ENCODE data around the gene PODXL. TPM values are rescaled to one million over a fixed set of nuclear protein-coding genes. Genes with fewer than 3 reads are reported as not detected.

Gene PODXL
- polyA plus RNA-seq (2013, experiment 1 of 2; ENCODE audit: insufficient read length), result 5.2 TPM
- polyA plus RNA-seq (2013, experiment 2 of 2; ENCODE audit: insufficient read length), result 4.0 TPM

GRCh38 chr7:131556053-131556908, at the start of gene PODXL:
TSS of gene PODXL (minus strand) at chr7:131556628. CDS start at chr7:131556359, 269 bp downstream.
- DNase-seq, result peak; percentile 66

GRCh38 chr7:131605280-131605878, 49.0 kb upstream of the PODXL start:
- peak; percentile 52 for DNase-seq

GRCh38 chr7:131604841-131605279, 48.4 kb upstream of the PODXL start:
- DNase-seq, result peak; percentile 89

DNA sequence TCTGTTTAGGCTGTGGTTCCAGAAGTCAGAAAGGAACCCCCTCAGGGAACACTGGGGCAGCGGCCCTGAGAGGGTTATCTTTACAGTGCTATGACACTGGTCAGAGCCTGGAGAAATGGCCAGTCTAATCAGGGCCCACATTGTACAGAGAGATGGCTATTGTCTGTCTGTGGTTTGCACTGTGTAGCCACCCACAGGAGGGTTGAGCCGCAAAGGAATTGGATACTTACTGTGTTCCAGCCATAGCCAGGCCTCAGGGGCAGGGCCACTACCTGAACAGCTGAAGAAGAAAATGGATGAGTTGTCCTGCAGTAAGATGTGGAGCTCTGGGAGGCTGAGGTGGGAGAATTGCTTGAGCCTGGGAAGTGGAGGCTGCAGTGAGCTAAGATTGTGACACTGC, 47.5 kb upstream of the PODXL start:
- no peak for DNase-seq

GRCh38 chr7:131602994-131603372, 46.6 kb upstream of the PODXL start:
- no peak for DNase-seq

DNA sequence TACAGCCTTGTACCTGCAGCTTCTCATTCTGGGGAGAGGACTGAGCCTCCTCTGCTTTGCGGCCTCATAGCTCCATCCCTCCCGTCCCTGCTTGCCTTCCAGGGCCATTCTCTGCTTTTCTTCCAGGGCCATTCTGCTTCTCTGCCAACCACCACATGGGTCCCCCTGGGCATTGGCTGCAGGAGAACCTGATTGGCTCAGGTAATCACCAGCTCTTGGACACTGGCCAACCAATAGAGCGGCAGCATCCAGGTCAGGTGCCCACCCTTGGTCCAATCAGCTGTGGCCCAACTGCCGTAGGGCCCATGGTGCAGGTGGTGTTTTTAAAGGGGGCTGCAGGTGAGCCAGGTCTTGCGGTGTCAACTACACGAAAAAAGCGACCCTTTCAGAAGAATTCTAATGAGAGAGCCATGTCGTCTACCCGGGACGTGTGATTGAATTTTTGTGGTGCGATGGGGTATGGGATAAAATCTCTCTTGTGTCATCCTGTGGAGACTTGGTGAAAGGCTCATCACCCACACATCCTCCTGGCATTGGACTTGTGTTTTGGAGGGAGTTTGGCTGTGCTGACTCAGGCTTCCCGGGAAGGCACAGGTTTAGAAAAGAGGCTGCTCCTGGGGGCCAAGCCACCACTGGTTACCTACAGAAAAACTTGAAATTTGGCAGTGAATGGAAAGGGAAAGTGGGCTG, 46.0 kb upstream of the PODXL start:
- DNase-seq, result peak; percentile 54

DNA sequence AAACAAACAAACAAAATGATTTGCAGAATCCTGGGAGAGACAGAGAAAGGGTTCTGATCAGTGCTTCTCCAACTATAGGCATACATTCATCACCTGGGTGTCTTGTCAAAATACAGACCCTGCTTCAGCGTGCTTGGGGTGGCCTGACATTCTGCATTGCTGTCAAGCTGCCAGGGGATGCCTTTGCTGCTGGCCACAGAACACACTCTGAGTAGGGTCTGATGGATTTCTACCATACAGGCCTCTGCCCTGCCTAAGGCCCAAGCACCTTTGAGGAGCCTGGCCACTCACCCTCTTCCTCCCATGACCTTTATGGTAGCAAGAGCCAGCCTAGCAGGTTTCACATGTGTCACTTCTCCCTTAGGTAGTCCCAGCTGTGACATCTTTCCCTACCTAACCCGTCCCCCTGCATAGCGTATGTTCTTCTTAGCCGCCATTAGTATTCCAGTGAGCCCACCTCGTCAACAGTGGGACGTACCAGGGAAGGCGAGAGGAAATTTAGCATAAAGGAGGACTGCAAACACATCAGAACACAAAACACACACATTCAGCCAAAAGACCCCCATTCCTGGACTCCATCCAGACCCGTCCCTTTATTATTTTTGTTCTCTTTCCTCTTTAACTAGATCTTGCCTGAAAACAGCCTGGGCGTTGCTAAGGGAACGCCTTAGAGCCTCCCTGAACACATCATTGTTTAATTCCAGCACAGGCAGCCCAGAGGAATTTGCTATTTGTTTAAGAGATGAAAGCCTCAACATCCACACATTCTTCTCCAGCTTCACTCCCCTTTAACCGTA, 43.9 kb upstream of the PODXL start:
- peak; percentile 39 for DNase-seq

DNA sequence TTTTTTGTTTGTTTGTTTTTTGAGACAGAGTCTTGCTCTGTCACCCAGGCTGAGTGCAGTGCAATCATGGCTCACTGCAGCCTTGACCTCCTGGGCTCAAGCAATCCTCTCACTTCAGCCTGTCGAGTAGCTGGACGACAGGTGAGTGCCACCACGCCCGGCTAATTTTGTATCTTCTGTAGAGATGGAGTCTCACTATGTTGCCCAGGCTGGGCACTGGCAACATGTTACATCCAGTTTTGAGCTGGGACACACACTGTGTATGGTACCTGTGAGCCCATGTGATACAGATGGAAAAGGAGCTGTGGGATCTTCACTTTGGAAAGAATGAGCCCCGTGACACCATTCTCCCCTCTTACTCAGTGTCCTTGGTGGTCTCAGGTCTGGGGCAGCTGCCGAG, 40.4 kb upstream of the PODXL start:
- no peak for DNase-seq

- DNase-seq, result no peak
These were observed 39.3 kb upstream of the PODXL start for GRCh38 chr7:131595699-131596098.

DNA sequence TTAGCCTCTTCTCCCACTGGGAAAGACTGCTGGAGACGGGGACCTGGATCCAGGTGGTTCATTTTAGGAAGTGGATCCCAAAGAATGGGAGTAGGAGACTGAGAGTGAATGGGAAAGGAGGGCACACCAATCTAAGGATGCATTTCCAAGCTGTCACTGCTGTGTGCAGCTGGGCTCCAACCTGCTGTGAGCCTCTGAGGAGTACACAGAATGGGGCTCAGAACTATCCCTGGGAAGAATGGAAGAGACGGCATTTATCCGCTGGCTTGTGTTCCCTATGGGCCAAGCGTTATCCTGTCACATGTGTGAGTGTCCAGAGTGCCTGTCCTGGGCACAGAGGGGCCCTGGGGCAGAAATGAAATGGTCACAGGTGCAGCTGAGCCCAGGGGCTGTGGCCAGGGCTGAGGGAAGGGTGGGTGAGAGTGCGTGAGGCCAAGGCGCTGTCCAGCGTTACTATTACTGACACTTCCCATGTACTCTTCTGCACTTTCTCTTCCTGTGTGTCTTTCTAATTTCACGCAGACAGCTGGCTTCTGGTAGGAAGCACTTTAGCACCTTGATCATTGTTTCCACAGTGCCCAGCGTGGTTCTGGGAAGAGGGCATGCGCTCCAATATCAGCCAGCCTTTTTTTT, 35.4 kb upstream of the PODXL start:
- no peak for DNase-seq

DNA sequence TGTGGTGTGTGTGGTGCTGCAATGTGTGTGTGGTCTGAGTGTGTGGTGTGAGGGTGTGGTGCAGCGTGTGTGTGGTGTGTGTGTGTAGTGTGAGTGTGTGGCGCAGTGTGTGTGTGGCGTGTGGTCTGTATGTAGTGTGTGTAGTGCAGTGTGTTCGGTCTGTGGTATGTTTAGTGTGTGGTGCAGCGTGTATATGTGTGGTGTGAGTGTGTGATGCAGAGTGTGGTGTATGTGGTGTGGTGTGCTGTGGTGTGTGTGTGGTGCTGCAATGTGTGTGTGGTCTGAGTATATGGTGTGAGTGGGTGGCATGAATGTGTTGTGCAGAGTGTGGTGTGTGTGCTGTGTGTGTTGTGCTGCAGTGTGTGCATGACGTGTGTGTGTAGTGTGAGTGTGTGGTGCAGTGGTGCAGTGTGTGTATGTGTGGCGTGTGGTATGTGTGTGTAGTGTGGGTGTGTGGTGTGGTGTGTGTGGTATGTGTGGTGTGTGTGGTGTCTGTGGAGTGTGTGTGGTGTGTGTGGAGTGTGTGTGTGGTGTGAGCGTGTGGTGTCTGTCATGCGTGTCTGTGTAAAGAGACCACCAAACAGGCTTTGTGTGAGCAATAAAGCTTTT, 31.0 kb upstream of the PODXL start:
- no peak for DNase-seq

DNA sequence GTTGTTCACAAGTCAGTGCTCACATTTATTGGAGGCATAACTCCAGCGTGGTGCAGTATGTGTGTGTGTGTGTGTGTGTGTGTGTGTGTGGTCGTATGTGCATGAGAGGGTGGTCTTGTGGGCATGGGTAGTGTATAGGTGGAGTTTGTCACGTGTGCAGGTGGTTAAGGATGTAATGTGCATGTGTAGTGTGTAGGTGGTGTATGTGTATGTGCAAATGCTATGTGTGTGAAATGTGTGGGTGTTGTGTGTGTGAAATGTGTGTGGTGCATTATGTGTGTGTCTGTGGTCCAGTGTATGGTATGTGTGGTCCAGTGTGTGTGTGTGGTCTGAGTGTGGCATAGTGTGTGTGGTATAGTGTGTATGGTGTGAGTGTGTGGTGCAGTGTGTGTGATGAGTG, 30.3 kb upstream of the PODXL start:
- DNase-seq, result no peak

DNA sequence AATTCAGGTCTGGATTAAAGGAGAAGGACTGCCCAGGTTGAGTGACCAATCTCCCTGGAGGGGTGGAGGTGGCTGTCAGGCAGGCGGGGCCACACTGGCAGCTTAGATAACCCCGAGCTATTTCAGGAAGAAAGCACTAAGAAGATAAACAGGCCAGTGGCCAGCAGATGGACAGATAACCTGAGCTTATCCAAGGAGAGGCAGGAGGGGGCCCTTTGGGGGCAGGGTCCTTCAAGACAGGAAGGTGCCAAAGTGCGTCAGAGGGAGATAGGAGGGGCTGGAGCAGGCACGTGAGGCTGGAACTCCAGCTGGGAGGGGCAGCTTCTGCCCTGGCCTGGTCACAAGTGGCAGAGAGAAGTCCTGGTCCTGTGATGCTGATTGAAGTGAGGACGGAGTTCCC, 29.8 kb upstream of the PODXL start:
- no peak for DNase-seq

DNA sequence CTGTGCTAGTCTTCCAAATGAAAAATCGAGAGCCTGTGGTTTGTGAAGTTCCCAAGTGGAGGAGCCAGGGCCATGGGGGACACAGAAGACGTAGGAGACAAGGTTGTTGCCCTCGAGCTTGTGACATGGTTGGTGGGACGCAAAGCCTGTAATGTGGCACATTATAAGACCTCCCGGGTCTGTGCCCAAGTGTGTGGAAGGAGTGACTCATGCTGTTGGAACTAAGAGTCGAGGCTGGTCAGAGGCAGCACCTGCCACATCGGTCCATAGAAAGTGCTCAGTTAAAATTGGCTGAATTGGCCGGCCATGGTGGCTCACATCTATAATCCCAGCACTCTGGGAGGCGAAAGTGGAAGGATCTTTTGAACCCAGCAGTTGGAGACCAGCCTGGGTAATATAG, 27.0 kb upstream of the PODXL start:
- no peak for DNase-seq

- peak; percentile 51 for DNase-seq
These were observed 25.0 kb upstream of the PODXL start for GRCh38 chr7:131581241-131582051.

- no peak for DNase-seq
These were observed 22.2 kb upstream of the PODXL start for GRCh38 chr7:131578602-131579001.

DNA sequence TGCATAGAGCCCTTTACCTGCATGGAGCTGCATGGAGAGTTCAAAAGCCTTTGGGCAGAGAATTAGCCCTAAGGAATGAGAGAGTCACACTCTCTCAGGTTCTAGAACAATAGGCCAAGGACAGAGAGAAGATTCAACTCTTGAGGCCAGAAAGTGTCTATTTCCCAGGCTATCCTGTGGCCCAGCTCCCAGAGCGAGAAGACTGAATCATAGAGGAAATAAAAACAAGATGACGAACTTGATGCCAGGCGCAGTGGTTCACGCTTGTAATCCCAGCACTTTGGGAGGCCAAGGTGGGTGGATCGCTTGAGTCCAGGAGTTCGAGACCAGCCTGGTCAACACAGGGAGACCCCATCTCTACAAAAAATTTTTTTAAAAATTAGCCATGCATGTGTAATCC, 18.3 kb upstream of the PODXL start:
- no peak for DNase-seq

GRCh38 chr7:131570401-131570800, 14.0 kb upstream of the PODXL start:
- no peak for DNase-seq

- no peak for DNase-seq
These were observed 12.5 kb upstream of the PODXL start for GRCh38 chr7:131568970-131569369.

DNA sequence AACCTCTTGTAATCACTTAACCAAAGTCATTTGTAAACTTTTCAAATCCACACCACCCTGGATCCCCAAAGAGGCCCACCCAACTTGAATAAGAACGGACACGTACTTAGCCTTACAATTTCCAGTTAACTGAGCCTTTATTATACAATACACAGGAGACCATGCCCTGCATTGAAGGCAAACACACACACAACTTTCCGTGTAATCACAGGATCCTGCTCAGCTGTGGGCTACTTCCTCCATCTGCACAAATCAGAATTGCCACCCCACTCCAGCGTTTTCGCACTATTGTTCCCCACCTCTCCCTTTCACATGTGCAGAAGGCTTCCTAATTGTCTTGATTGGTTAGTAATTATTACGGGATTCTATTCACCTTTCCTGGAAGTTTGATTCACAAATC, 12.1 kb upstream of the PODXL start:
- no peak for DNase-seq

DNA sequence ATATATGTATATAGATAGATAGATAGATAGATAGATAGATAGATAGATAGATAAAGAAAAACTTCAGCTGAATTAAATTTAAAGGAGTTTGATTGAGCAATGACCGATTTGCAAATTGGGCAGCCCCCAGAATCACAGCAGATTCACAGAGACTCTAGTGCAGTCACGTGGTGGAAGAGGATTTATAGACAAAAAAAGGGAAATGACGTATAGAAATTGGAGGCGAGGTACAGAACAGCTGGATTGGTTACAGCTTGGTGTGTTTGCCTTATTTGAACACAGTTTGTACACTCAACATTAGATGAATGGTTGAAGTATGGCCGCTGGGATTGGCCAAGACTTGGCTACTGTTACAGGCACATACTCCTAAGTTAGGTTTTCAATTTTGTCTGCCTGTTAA, 8.2 kb upstream of the PODXL start:
- no peak for DNase-seq

Measured in fibroblast of skin of abdomen (primary cell).